GM18951 (cell line): ENCODE results near the gene ANKRD34C.

Experiments used
- POLR2A ChIP-seq: IDR thresholded peaks from 4 replicates; pipeline ENCODE4 v1.6.1; 2011; ENCODE audit warnings: mild to moderate bottlenecking; ENCODE audit not compliant: insufficient read length, insufficient read depth; ENCODE audit errors: extremely low read depth
- in situ Hi-C: fragments of 300-500 bp; cut with MboI; formaldehyde crosslinking; loops from one replicate; pipeline ENCODE4 v1.12.0; 2022; ENCODE audit warnings: low sequenced_read_pairs, mixed read lengths, inconsistent platforms; ENCODE audit not compliant: unreplicated experiment

ANKRD34C gene

DNA sequence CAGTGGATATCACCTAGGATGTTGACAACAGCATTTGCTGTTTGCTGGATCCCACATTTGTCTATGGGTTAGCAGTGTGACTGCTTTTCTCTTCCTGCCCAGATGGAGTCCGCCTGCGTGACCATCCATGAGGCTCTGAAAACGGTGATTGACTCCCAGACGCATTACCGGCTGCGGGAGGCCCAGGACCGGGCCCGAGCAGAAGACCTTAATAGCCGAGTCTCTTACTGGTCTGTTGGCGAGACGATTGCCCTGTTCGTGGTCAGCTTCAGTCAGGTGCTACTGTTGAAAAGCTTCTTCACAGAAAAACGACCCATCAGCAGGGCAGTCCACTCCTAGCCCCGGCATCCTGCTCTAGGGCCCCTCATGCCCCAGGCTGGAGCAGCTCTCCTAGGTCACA lies 39.4 kb downstream of the ANKRD34C start:
- in situ Hi-C loops, result no loop called here

GRCh38 chr15:79322306-79322705 lies 39.8 kb downstream of the ANKRD34C start:
- in situ Hi-C loops, result no loop called here
- TF ChIP-seq POLR2A, result no peak

More for the DNA sequence above, 39.4 kb downstream of the ANKRD34C start:
- no peak for TF ChIP-seq POLR2A

GRCh38 chr15:79322945-79323344 lies 40.4 kb downstream of the ANKRD34C start:
- in situ Hi-C loops, result no loop called here
- TF ChIP-seq POLR2A, result no peak

GRCh38 chr15:79329171-79329611 lies 46.7 kb downstream of the ANKRD34C start:
- in situ Hi-C loops, result no loop called here
- TF ChIP-seq POLR2A, result no peak
